Osteoblast (primary cell): ENCODE results near the gene AMMECR1. TPM values are rescaled to one million over a fixed set of nuclear protein-coding genes. Genes with fewer than 3 reads are reported as not detected.

Experiments used
- DNase-seq: peaks from one replicate; pipeline ENCODE4 v3.0.0; 2011; ENCODE audit warnings: low spot score, mixed read lengths; ENCODE audit not compliant: insufficient read length; ENCODE audit errors: missing footprints
- H2AFZ ChIP-seq: 2 replicates; pipeline ENCODE4 v1.6.0; 2011; ENCODE audit warnings: mild to moderate bottlenecking, low read length
- H3K27ac ChIP-seq: 2 replicates; pipeline ENCODE4 v1.5.1; 2011; ENCODE audit warnings: mild to moderate bottlenecking, low read depth, low read length, moderate library complexity
- H3K27me3 ChIP-seq: 2 replicates; pipeline ENCODE4 v1.6.0; 2012; ENCODE audit warnings: mild to moderate bottlenecking, control low read depth, inconsistent platforms, low read length, moderate library complexity; ENCODE audit not compliant: insufficient read depth
- H3K36me3 ChIP-seq: 2 replicates; pipeline ENCODE4 v1.5.1; 2011; ENCODE audit warnings: mild to moderate bottlenecking, low read length, control low read depth, moderate library complexity; ENCODE audit not compliant: insufficient read depth
- H3K4me1 ChIP-seq: 2 replicates; pipeline ENCODE4 v1.5.1; 2011; ENCODE audit warnings: mild to moderate bottlenecking, low read length, control low read depth, moderate library complexity; ENCODE audit not compliant: insufficient read depth
- H3K4me2 ChIP-seq: 2 replicates; pipeline ENCODE4 v1.6.0; 2011; ENCODE audit warnings: mild to moderate bottlenecking, low read length; ENCODE audit not compliant: insufficient read depth
- H3K4me3 ChIP-seq: fragments of 200-600 bp; sonication (generic); 3 replicates; pipeline ENCODE4 v1.5.1; 2012; ENCODE audit warnings: mild to moderate bottlenecking, low read length, inconsistent platforms; ENCODE audit not compliant: insufficient read depth
- H3K79me2 ChIP-seq: 2 replicates; pipeline ENCODE4 v1.6.0; 2012; ENCODE audit warnings: mild to moderate bottlenecking, low read length, control low read depth, inconsistent platforms; ENCODE audit not compliant: insufficient read depth
- H3K9me3 ChIP-seq: 2 replicates; pipeline ENCODE4 v1.5.1; 2011; ENCODE audit warnings: low read depth, low read length, control low read depth
- H4K20me1 ChIP-seq: 2 replicates; pipeline ENCODE4 v1.6.0; 2012; ENCODE audit warnings: mild to moderate bottlenecking, low read length, control low read depth; ENCODE audit not compliant: insufficient read depth
- CTCF ChIP-seq: IDR thresholded peaks from 2 replicates; pipeline ENCODE4 v1.5.1; 2011; ENCODE audit warnings: mild to moderate bottlenecking, low read depth, low read length, moderate library complexity; ENCODE audit errors: extremely low read depth
- total RNA-seq: library from RNA; depleted of rRNA; stranded (reverse); fragments of >200 nt; gene quantifications from 2 replicates; pipeline ENCODE4 v1.2.3, GENCODE V29; 2012

Gene AMMECR1
- total RNA-seq, 1 donor = 14.5 TPM

GRCh38 chrX:110182362-110182761, 135.5 kb downstream of the AMMECR1 start:
- no peak for TF ChIP-seq CTCF
- Histone ChIP-seq H3K79me2 (no peaks in the 10 kb centered on the region), H3K4me3 (no peak overlapping the region), H2AFZ (no peak overlapping the region), H3K4me1 (peaks cover 30% of the 10 kb centered on the region), H3K36me3 (no peaks in the 10 kb centered on the region), H4K20me1 (no peaks in the 10 kb centered on the region), H3K4me2 (no peak overlapping the region), H3K9me3 (no peaks in the 10 kb centered on the region), H3K27ac (peak overlapping the region; percentile 77), H3K27me3 (peaks cover 3% of the 10 kb centered on the region)
- no peak for DNase-seq

- Histone ChIP-seq H3K79me2 (no peaks in the 10 kb centered on the region), H3K27me3 (peaks cover 3% of the 10 kb centered on the region), H3K4me3 (no peak overlapping the region), H3K36me3 (no peaks in the 10 kb centered on the region), H4K20me1 (no peaks in the 10 kb centered on the region), H3K27ac (peak overlapping the region; percentile 77), H2AFZ (no peak overlapping the region), H3K9me3 (no peaks in the 10 kb centered on the region), H3K4me1 (peaks cover 30% of the 10 kb centered on the region), H3K4me2 (no peak overlapping the region)
- DNase-seq = no peak
- TF ChIP-seq CTCF = no peak
Measured at GRCh38 chrX:110181459-110182137, 136.3 kb downstream of the AMMECR1 start.

GRCh38 chrX:110180928-110181310, 137.0 kb downstream of the AMMECR1 start:
- peak overlapping the region; percentile 50 for H3K4me2 ChIP-seq
- peaks cover 3% of the 10 kb centered on the region for H3K27me3 ChIP-seq

More at GRCh38 chrX:110180928-110181310, 137.0 kb downstream of the AMMECR1 start:
- no peaks in the 10 kb centered on the region for H3K79me2 ChIP-seq
- H4K20me1 ChIP-seq = peaks cover 6% of the 10 kb centered on the region
- H3K27ac ChIP-seq = peak overlapping the region; percentile 77
- H3K4me3 ChIP-seq = no peak overlapping the region
- peaks cover 30% of the 10 kb centered on the region for H3K4me1 ChIP-seq
- no peak for DNase-seq
- no peak overlapping the region for H2AFZ ChIP-seq
- no peaks in the 10 kb centered on the region for H3K36me3 ChIP-seq
- no peaks in the 10 kb centered on the region for H3K9me3 ChIP-seq
- TF ChIP-seq CTCF = no peak
